ENCODE data around the gene HYPK. TPM values are rescaled to one million over a fixed set of nuclear protein-coding genes. Genes with fewer than 3 reads are reported as not detected.

The HYPK gene
- total RNA-seq, 4 donors from 2014 or later = 10.2 to 19.0 (median 14.8) TPM

GRCh38 chr15:43779016-43779415, 21.4 kb upstream of the HYPK start:
- ATAC-seq (ENCODE audit: low FRiP score) (no peak), DNase-seq (ENCODE audit: low spot score) (no peak)
- no peak for TF ChIP-seq CTCF (IDR thresholded peaks at IDR 0.05)

- no peak for DNase-seq (ENCODE audit: low spot score)
- ATAC-seq (ENCODE audit: low FRiP score) = no peak
- TF ChIP-seq CTCF (IDR thresholded peaks at IDR 0.05) = no peak
These were observed 11.0 kb upstream of the HYPK start for GRCh38 chr15:43789409-43789808.

GRCh38 chr15:43791993-43792760, 8.2 kb upstream of the HYPK start, which contains the start of gene SERF2:
SERF2 (plus strand) TSS chr15:43792320; CDS start chr15:43792377, 57 bp downstream.
- DNase-seq (ENCODE audit: low spot score) (peak; percentile 99), ATAC-seq (ENCODE audit: low FRiP score) (peak; percentile 98)
- no peak for TF ChIP-seq CTCF (IDR thresholded peaks at IDR 0.05)

GRCh38 chr15:43792761-43793476, 7.5 kb upstream of the HYPK start:
- no peak for TF ChIP-seq CTCF (IDR thresholded peaks at IDR 0.05)
- ATAC-seq (ENCODE audit: low FRiP score) (no peak), DNase-seq (ENCODE audit: low spot score) (no peak)

GRCh38 chr15:43793647-43794046, 6.8 kb upstream of the HYPK start:
- ATAC-seq (ENCODE audit: low FRiP score) = no peak
- no peak for DNase-seq (ENCODE audit: low spot score)
- no peak for TF ChIP-seq CTCF (IDR thresholded peaks at IDR 0.05)

GRCh38 chr15:43794269-43795037, 5.9 kb upstream of the HYPK start:
- no peak for DNase-seq (ENCODE audit: low spot score)
- ATAC-seq (ENCODE audit: low FRiP score) = no peak
- no peak for TF ChIP-seq CTCF (IDR thresholded peaks at IDR 0.05)
